Cardiac septum (tissue), 1 donor: ENCODE data around the gene FBXO11. TPM values are rescaled to one million over a fixed set of nuclear protein-coding genes. Genes with fewer than 3 reads are reported as not detected.

Experiments used
- DNase-seq: peaks from one replicate; pipeline ENCODE4 v3.0.0-alpha.2; 2020; ENCODE audit warnings: low spot score
- intact Hi-C: fragments of 100-400 bp; cut with DNase I; formaldehyde crosslinking; loops from one replicate; pipeline ENCODE4 v1.14.0; 2022
- total RNA-seq: library from RNA; stranded (reverse); fragmentation: NEBNext Ultra II Directional; extraction: Animal tissue kit (Norgen Biotek cat#: 25700); gene quantifications from one replicate; pipeline ENCODE4 v1.2.1, GENCODE V29; 2021
- donor health status: DM: no; HTN: no; CAD: no.

The FBXO11 gene
- total RNA-seq, 1 donor from 2014 or later, result 36.8 TPM

GRCh38 chr2:47803363-47803762 is 102.9 kb downstream of the FBXO11 start:
- no peak for DNase-seq
- intact Hi-C loops, result no loop called here

- intact Hi-C loops, result no loop called here
- no peak for DNase-seq
Measured at GRCh38 chr2:47801118-47801517, 105.2 kb downstream of the FBXO11 start.

DNA sequence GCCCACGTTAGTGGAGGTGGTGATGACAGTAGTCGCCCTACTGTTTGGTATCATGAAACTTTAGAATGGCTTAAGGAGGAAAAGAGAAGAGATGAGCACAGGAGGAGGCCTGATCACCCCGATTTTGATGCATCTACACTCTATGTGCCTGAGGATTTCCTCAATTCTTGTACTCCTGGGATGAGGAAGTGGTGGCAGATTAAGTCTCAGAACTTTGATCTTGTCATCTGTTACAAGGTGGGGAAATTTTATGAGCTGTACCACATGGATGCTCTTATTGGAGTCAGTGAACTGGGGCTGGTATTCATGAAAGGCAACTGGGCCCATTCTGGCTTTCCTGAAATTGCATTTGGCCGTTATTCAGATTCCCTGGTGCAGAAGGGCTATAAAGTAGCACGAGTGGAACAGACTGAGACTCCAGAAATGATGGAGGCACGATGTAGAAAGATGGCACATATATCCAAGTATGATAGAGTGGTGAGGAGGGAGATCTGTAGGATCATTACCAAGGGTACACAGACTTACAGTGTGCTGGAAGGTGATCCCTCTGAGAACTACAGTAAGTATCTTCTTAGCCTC is 107.2 kb downstream of the FBXO11 start:
- DNase-seq, result no peak
- intact Hi-C loops, result no loop called here

DNA sequence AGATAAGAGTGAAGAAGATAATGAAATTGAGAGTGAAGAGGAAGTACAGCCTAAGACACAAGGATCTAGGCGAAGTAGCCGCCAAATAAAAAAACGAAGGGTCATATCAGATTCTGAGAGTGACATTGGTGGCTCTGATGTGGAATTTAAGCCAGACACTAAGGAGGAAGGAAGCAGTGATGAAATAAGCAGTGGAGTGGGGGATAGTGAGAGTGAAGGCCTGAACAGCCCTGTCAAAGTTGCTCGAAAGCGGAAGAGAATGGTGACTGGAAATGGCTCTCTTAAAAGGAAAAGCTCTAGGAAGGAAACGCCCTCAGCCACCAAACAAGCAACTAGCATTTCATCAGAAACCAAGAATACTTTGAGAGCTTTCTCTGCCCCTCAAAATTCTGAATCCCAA is 107.7 kb downstream of the FBXO11 start:
- no peak for DNase-seq
- intact Hi-C loops, result no loop called here

- no peak for DNase-seq
- intact Hi-C loops, result no loop called here
Measured at GRCh38 chr2:47796090-47796697, 110.1 kb downstream of the FBXO11 start.

- intact Hi-C loops, result no loop called here
- DNase-seq, result no peak
Measured at GRCh38 chr2:47785986-47786385, 120.3 kb downstream of the FBXO11 start.

DNA sequence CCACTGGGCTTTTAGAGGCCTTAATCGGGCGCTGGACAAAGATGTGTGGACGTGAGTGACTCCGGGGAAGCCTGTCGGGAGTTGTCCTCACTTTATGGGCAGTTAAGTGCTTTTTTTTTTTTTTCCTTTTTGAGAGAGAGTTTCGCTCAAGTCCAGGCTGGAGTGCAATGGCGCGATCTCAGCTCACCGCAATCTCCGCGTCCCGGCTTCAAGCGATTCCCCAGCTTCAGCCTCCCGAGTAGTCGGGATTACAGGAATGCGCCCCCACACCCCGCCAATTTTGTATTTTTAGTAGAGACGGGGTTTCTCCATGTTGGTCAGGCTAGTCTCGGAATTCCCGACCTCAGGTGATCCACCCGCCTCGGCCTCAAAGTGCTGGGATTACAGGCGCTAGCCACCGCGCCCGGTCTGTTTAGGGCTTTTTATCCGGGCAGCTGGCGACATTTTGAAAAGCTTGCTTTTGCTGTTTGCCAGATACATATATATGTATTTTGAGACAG is 121.9 kb downstream of the FBXO11 start:
- peak; percentile 55 for DNase-seq
- intact Hi-C loops, result loop anchor here (5.0 kb wide), 1 partner anchor 123 kb away; the partner anchor contains the start of gene FBXO11

DNA sequence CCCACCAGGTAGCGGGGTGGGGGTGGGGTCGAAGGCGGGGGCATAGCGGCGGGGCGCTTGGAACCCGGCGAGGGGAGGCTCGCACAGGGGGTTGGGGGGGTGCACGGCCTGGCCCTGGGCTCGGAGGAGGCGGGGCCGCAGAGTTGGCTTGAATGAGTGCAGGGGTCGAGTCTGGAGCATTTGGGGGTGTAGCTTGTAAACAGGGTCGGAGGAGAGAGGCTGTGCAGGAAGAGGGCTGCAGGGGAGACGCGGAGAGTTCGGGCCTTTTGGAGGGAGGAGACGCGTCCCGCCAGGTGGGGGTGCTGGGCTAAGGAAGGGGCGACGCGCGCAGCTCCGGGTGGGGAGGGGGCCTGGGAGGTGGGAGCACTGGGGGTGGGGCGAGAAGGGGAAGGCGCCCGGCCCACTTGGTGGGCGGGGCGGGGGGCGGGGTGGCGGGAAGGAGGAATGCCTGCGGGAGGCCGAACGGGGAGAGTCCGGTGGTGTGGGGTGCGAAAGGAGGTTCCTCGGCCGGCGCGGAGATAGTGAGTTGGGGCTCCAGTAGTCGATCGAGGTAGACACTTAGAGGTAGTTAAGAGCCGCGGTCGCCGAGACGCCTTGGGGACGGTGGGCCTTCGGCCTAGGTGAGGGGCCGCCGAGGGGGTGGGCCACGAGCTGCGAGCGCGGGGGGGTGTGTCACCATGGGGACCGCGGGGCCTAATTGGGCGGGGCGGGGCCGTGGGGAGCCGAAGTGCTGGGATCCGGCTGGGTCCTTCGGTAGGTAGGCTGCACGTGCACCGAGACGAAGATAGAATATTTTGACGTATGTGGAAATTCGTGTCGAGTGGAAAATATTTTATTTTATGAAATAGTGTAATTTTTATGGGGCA is 122.6 kb downstream of the FBXO11 start:
- intact Hi-C loops, result loop anchor here (2.0 to 5.0 kb wide), 2 partner anchors 124 to 323 kb away; partner anchors contain the start of gene FBXO11
- peak; percentile 77 for DNase-seq

- peak; percentile 95 for DNase-seq
- intact Hi-C loops, result loop anchor here (2.0 to 5.0 kb wide), 2 partner anchors 124 to 324 kb away; partner anchors contain the start of gene FBXO11
Measured at GRCh38 chr2:47782671-47783485, 123.4 kb downstream of the FBXO11 start, which contains the start of gene MSH6. Gene MSH6, plus strand, starts transcription at chr2:47783145. Its CDS starts 89 bp downstream, at chr2:47783234.

GRCh38 chr2:47782381-47782670 is 124.0 kb downstream of the FBXO11 start:
- intact Hi-C loops, result loop anchor here (2.0 to 5.0 kb wide), 2 partner anchors 125 to 324 kb away; partner anchors contain the start of gene FBXO11

GRCh38 chr2:47779426-47779790 is 126.9 kb downstream of the FBXO11 start:
- DNase-seq, result no peak
- intact Hi-C loops, result no loop called here

More at GRCh38 chr2:47782381-47782670, 124.0 kb downstream of the FBXO11 start:
- no peak for DNase-seq

DNA sequence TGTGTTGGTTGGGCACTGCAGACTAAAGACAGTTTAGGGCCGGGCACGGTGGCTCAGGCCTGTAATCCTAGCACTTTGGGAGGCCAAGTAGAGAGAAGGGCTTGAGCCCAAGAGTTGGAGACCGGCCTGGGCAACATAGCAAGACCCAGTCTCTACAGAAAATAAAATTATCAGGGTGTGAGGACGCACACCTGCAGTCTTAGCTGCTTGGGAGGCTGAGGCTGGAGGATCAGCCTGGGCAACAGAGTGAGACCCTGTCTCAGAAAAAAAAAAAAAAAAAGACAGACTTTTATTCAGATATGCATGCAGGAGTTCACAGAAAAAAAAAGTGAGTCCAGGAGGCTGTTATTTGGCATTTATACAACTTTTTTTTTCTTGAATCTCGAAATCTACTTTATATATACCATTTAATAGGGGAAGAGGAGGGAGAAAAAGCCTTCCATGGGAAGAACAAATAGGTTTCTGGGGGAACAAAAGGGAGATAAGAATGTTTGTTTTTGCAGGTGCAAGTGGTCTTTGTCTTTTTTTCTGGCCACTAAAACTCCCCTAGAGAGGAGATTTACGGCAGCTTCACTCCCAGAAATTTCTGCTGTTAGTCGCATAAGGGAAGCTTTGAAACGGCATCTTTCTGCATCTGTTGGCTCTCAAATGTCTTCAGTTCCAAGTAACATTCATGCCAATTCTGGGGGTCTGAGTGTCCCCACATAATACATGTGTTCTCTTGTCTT is 127.4 kb downstream of the FBXO11 start:
- intact Hi-C loops, result no loop called here

DNA sequence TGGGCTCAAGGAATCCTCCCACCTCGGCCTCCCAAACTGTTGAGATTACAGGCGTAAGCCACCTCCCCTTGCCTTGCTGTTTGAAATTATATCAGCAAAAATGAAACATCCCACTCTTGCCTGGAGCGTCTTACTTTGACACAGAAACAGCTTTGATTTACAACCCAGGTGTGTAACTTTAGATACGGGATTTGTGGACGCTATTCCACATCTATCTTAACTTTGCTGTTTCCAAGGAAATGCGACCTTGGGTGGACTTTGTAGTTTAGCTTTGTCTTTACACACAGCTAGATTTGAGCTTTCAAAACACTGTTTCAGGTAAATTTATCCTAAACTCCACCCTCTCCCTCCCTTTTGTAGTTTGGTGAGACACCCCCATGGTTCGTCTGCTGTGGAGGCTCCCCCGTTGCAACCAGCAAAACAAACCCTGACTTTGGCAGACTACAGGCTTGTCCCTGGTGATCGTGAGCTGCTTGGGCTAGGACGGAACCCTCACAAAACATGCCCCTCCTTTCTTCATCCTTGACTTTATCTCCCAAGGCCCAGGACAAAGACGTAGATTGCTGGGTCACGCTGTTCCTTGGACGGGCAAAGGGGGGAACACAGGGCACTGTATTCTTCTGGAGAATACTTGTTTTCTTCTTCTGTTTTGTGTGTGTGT is 128.9 kb downstream of the FBXO11 start:
- intact Hi-C loops, result no loop called here
- DNase-seq, result no peak

More for the DNA sequence above, 127.4 kb downstream of the FBXO11 start:
- peak; percentile 61 for DNase-seq

- no peak for DNase-seq
- intact Hi-C loops, result no loop called here
Measured at GRCh38 chr2:47774567-47774966, 131.7 kb downstream of the FBXO11 start.

DNA sequence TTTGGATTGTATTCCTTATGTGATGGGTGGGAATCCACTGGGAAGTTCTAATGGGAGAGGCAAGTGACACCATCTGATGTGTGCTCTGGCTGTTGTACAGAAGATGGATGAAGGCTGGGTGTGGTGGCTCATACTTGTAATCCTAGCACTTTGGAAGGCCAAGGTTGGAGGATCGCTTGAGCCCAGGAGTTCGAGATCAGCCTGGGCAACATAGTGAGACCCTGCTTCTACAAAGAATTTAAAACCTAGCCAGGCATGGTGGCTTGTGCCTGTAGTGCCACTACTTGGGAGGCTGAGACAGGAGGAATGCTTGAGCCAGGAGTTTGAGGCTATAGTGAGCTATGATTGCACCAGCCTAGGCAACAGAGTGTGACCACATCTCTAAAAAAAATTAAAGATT is 134.0 kb downstream of the FBXO11 start:
- intact Hi-C loops, result no loop called here

GRCh38 chr2:47771211-47771610 is 135.1 kb downstream of the FBXO11 start:
- no peak for DNase-seq
- intact Hi-C loops, result no loop called here

More for the DNA sequence above, 134.0 kb downstream of the FBXO11 start:
- DNase-seq, result no peak

DNA sequence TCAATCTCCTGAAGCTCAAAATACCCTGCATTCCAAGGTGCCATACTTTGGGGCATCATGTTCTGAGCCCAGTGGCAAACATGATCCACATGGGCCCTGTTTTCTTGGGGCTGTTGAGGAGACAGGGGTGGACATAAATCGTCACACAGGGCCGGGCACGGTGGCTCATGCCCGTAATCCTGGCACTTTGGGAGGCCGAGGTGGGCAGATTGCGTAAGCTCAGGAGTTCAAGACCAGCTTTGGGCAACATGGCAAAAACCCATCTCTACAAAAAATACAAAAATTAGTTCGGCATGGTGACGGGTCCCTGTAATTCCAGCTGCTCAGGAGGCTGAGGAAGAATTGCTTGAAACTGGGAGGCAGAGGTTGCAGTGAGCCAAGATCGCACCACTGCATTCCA is 137.0 kb downstream of the FBXO11 start:
- intact Hi-C loops, result loop anchor here (2.0 kb wide), 1 partner anchor 333 kb away; no protein-coding TSS in a partner anchor
- DNase-seq, result no peak
